Neural progenitor cell (in vitro differentiated cells): ENCODE measurements around the gene ASTN1. TPM values are rescaled to one million over a fixed set of nuclear protein-coding genes. Genes with fewer than 3 reads are reported as not detected.

Source experiments
- DNase-seq: peaks from one replicate; pipeline ENCODE4 v3.0.0-alpha.2; 2016; ENCODE audit warnings: low spot score
- H2AFZ ChIP-seq: fragments of 200-600 bp; sonication (generic); replicated peaks from 2 replicates; pipeline ENCODE4 v1.6.1; 2016; ENCODE audit warnings: antibody characterized with exemption
- H3F3A ChIP-seq: fragments of 200-600 bp; sonication (generic); 2 replicates; pipeline ENCODE4 v1.6.1; 2016; ENCODE audit warnings: antibody characterized with exemption, low read depth
- H3K27ac ChIP-seq: fragments of 200-600 bp; sonication (generic); 2 replicates; pipeline ENCODE4 v1.5.1; 2016; ENCODE audit warnings: mild to moderate bottlenecking
- H3K27me3 ChIP-seq: fragments of 200-600 bp; sonication (generic); 2 replicates; pipeline ENCODE4 v1.6.1; 2016; ENCODE audit warnings: mild to moderate bottlenecking, moderate library complexity
- H3K36me3 ChIP-seq: fragments of 200-600 bp; sonication (generic); 2 replicates; pipeline ENCODE4 v1.5.1; 2016
- H3K4me1 ChIP-seq: fragments of 200-600 bp; sonication (generic); 2 replicates; pipeline ENCODE4 v1.6.1; 2016; ENCODE audit warnings: mixed run types
- H3K4me2 ChIP-seq: fragments of 200-600 bp; sonication (generic); 2 replicates; pipeline ENCODE4 v1.6.1; 2016
- H3K4me3 ChIP-seq: fragments of 200-600 bp; sonication (generic); 2 replicates; pipeline ENCODE4 v1.5.1; 2016
- H3K79me2 ChIP-seq: fragments of 200-600 bp; sonication (generic); 2 replicates; pipeline ENCODE4 v1.6.1; 2016; ENCODE audit warnings: low read depth
- H3K9ac ChIP-seq: fragments of 200-600 bp; sonication (generic); 2 replicates; pipeline ENCODE4 v1.6.1; 2016
- H3K9me3 ChIP-seq: fragments of 200-600 bp; sonication (generic); 2 replicates; pipeline ENCODE4 v1.5.1; 2016; ENCODE audit warnings: low read depth
- H4K20me1 ChIP-seq: fragments of 200-600 bp; sonication (generic); 2 replicates; pipeline ENCODE4 v1.6.1; 2016; ENCODE audit warnings: low read depth
- H3K27ac Mint-ChIP-seq: 3 replicates; pipeline ENCODE4 v1.8.0; 2021; ENCODE audit warnings: mixed read lengths
- H3K27me3 Mint-ChIP-seq: 2 replicates; pipeline ENCODE4 v1.8.0; 2022; ENCODE audit warnings: low read depth, mild to moderate bottlenecking, inconsistent platforms, moderate library complexity, mixed read lengths; ENCODE audit not compliant: insufficient read depth
- H3K36me3 Mint-ChIP-seq: 3 replicates; pipeline ENCODE4 v1.8.0; 2021; ENCODE audit warnings: mixed read lengths
- H3K4me1 Mint-ChIP-seq: 3 replicates; pipeline ENCODE4 v1.8.0; 2021; ENCODE audit warnings: mixed read lengths
- H3K4me3 Mint-ChIP-seq: 3 replicates; pipeline ENCODE4 v1.8.0; 2021; ENCODE audit warnings: mild to moderate bottlenecking, moderate library complexity, mixed read lengths
- H3K9me3 Mint-ChIP-seq: 3 replicates; pipeline ENCODE4 v1.8.0; 2020; ENCODE audit warnings: mixed read lengths
- CTCF ChIP-seq: fragments of 200-600 bp; sonication (generic); IDR thresholded peaks from 2 replicates; pipeline ENCODE4 v1.5.1; 2017; ENCODE audit warnings: antibody characterized with exemption, mild to moderate bottlenecking
- EZH2 ChIP-seq: fragments of 200-600 bp; sonication (generic); IDR thresholded peaks from 2 replicates; pipeline ENCODE4 v1.6.1; 2017; ENCODE audit warnings: antibody characterized with exemption, mild to moderate bottlenecking, moderate library complexity
- EZH2phosphoT487 ChIP-seq: fragments of 200-600 bp; sonication (generic); IDR thresholded peaks from 2 replicates; pipeline ENCODE4 v1.6.1; 2017; ENCODE audit warnings: antibody characterized with exemption
- total RNA-seq: library from RNA; depleted of rRNA; stranded (reverse); fragments of >200 nt; gene quantifications from 2 replicates; pipeline ENCODE4 v1.2.3, GENCODE V29; 2015; ENCODE audit warnings: low replicate concordance

Gene ASTN1
- total RNA-seq, 1 donor from 2014 or later, result 7.7 TPM

DNA sequence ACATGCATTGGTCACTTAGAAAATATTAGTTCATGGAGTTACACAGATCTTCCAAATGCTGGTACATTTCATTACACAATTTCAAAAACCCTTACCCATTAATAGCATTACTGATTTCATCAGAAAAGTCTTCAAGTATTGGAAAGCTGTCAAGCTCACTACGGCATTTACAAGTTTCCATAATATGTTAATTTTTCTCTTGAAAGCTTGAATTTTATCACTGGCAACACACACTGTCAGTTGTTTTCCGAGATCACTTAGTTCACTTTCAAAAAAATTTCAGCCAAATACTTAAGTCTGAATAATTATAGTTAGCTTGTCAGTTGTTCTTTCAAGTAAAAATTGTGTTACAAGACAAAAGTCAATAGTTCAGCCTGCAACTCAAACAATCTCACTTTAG lies 18.0 kb downstream of the ASTN1 start:
- no peak overlapping the region for H3K4me3 Mint-ChIP-seq
- no peaks in the 10 kb centered on the region for H3K36me3 Mint-ChIP-seq
- H3K4me3 ChIP-seq, result no peak overlapping the region

GRCh38 chr1:177145106-177146070 lies 19.1 kb downstream of the ASTN1 start:
- Mint-ChIP-seq H3K9me3 (no peaks in the 10 kb centered on the region), H3K36me3 (no peaks in the 10 kb centered on the region), H3K4me3 (no peak overlapping the region), H3K27me3 (no peaks in the 10 kb centered on the region), H3K4me1 (peaks cover 15% of the 10 kb centered on the region), H3K27ac (peak overlapping the region; percentile 19)
- DNase-seq, result no peak
- Histone ChIP-seq H3K9ac (no peak overlapping the region), H3K9me3 (no peaks in the 10 kb centered on the region), H3K27ac (no peak overlapping the region), H3K36me3 (no peaks in the 10 kb centered on the region), H2AFZ (no peak overlapping the region), H4K20me1 (peaks cover 4% of the 10 kb centered on the region), H3K4me2 (no peak overlapping the region), H3F3A (no peaks in the 10 kb centered on the region), H3K27me3 (no peaks in the 10 kb centered on the region), H3K79me2 (no peaks in the 10 kb centered on the region), H3K4me1 (peaks cover 7% of the 10 kb centered on the region), H3K4me3 (no peak overlapping the region)
- TF ChIP-seq EZH2 (no peak), EZH2phosphoT487 (no peak), CTCF (no peak)

More for the DNA sequence above, 18.0 kb downstream of the ASTN1 start:
- Histone ChIP-seq H3K9ac (no peak overlapping the region), H4K20me1 (peaks cover 4% of the 10 kb centered on the region), H3K36me3 (no peaks in the 10 kb centered on the region), H2AFZ (no peak overlapping the region), H3K27ac (no peak overlapping the region), H3K9me3 (no peaks in the 10 kb centered on the region), H3K27me3 (no peaks in the 10 kb centered on the region), H3K4me2 (no peak overlapping the region), H3K4me1 (peaks cover 7% of the 10 kb centered on the region), H3F3A (no peaks in the 10 kb centered on the region), H3K79me2 (no peaks in the 10 kb centered on the region)
- Mint-ChIP-seq H3K27ac (no peak overlapping the region), H3K27me3 (no peaks in the 10 kb centered on the region), H3K4me1 (peaks cover 15% of the 10 kb centered on the region), H3K9me3 (no peaks in the 10 kb centered on the region)
- DNase-seq, result no peak
- TF ChIP-seq EZH2phosphoT487 (no peak), EZH2 (no peak), CTCF (no peak)

DNA sequence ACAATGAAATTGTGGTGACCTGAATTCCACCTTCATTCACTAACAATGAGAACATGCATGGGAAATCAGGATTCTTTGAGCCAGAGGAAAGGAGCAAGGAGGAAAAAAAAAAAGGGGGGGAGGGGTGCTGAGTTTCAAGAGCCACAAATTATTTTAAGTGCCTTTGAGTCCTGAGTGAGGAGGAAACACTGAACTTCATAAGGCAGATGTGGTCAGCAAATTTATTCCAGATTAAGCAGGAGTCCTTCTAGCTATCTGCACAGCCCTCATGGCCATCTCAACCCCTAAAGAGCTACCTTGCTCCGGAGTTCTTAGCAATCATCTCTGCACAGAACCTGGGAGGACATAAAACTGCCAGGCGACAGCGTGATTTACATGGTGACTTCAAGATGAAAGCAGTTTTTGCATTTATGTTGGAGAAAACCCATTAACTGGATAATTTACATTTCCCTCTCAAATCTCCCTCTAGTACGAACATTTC lies 21.7 kb downstream of the ASTN1 start:
- Mint-ChIP-seq H3K27me3 (no peaks in the 10 kb centered on the region), H3K27ac (no peak overlapping the region), H3K4me3 (no peak overlapping the region), H3K4me1 (peaks cover 15% of the 10 kb centered on the region), H3K36me3 (peaks cover 5% of the 10 kb centered on the region), H3K9me3 (no peaks in the 10 kb centered on the region)
- Histone ChIP-seq H2AFZ (peak overlapping the region; percentile 17), H3K36me3 (no peaks in the 10 kb centered on the region), H3K79me2 (no peaks in the 10 kb centered on the region), H3K4me1 (peaks cover 7% of the 10 kb centered on the region), H3K4me2 (no peak overlapping the region), H3F3A (no peaks in the 10 kb centered on the region), H3K9me3 (no peaks in the 10 kb centered on the region), H3K4me3 (no peak overlapping the region), H3K9ac (no peak overlapping the region), H3K27ac (no peak overlapping the region), H4K20me1 (peaks cover 4% of the 10 kb centered on the region), H3K27me3 (no peaks in the 10 kb centered on the region)
- no peak for TF ChIP-seq EZH2phosphoT487
- no peak for TF ChIP-seq EZH2
- TF ChIP-seq CTCF, result no peak
- no peak for DNase-seq
